ENCODE measurements around the gene KBTBD12.
"Not testable (repeated sequence)": the region's sequence is repeated elsewhere in the genome, so short reads cannot be mapped to it uniquely, and the experiment has no call there.

Gene KBTBD12

DNA sequence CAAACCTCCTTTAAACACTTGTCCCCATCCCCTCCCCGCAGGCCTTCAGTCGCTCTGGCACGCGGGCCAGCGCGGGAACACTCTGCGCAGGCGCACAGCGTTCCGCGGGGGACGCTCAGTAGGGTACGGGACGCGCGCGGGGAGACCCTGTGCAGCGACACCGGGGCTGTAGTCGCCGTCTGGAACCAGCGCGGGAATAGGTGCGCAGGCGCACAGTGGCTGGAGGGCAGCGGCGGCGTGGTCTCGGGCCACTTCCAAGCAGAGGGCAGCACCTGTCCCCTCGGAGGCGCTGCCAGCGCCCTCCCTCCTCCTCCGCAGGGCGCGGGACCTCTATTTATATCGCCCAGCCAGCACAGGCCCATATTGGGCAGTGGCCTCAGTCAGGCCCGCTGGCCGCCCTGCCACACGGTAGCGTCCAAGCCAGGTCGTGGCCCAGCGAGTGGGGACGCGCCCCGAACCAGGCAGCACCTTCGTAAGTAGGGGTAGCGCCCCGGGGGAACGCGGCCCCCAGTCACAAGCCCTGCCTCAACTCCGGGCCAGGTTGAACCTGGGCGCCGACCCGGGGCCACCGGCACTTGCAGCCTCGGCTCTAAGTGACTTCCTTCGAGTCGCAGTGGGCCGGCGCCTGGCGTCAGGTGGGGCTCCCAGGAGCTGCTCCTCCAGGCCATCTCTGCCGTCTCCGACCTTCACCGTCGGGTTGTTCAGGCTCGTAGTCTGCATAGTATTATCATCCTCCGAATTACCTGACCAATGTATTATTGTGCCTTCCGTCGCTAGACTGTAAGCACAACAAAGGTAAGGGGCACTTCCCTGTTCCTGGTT lies at the start of gene KBTBD12:
Gene KBTBD12 (plus strand): TSS at position 118 of the 822 bp plus-strand sequence. CDS start 7,830 bp downstream, outside the sequence.
- DNase-seq, result no peak

DNA sequence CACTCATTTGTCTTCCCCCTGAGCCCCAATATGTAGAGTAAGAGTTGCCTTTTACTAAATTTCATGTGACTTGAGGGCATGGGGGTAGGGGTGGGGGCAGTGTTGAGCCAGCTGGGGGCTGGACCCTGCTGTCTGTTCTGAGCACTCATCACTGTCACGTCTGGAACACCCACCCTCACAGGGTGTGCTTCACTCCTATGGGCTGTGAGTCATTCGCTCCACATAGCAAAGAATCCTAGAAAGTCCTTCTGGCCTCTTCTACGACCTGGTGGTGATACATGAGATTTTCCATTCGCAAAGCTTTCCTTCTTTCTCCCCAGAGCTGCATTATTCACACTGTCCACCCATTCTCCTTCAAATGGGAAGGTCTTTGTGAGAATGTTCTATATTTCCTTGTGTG lies 49.1 kb upstream of the KBTBD12 start:
- DNase-seq, result no peak

- DNase-seq, result no peak
Measured at GRCh38 chr3:127867412-127867811, 47.6 kb upstream of the KBTBD12 start.

DNA sequence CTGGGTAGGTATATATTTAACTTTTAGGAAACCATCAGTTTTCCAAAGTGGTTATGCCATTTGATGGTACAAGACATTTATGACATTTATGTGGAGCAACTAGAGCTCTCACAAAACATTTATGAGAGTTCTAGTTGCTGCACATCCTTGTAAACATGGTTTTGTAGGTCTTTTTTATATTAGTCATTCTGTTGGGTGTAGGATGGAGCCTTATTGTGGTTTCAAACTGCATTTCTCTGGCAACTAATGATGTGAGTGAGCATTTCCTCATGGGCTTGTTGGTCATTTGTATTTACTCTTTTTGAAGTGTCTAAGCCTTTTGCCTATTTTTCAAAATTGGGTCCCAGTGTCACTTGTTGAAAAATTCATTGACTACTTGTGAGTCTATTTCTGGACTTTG lies 47.0 kb upstream of the KBTBD12 start:
- DNase-seq, result no peak

- no peak for DNase-seq
Measured at GRCh38 chr3:127870156-127870555, 44.9 kb upstream of the KBTBD12 start.

- not testable (repeated sequence) for DNase-seq
Measured at GRCh38 chr3:127874097-127874496, 40.9 kb upstream of the KBTBD12 start.

DNA sequence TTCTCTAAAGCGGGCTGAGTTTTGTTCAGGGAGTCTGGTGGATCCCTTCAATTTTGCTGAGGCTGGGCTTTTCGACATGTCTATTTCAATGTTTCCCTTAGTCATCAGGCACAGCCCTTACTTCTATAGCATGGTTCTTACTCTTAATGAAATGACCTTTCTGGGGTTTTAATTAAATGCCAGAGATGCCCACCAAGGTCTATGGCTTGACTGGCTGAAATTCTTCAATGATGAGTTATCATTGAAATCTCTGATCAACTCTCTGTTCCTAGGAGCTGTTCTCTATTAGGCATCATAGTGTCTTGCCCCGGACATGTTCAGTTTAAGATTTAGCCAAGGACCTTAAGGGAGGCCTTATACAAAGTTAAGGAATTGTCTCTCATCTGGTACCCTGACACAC lies 33.4 kb upstream of the KBTBD12 start:
- DNase-seq, result no peak

- DNase-seq, result no peak
Measured at GRCh38 chr3:127884041-127884440, 31.0 kb upstream of the KBTBD12 start.

GRCh38 chr3:127886231-127886955 lies 28.6 kb upstream of the KBTBD12 start:
- no peak for DNase-seq

DNA sequence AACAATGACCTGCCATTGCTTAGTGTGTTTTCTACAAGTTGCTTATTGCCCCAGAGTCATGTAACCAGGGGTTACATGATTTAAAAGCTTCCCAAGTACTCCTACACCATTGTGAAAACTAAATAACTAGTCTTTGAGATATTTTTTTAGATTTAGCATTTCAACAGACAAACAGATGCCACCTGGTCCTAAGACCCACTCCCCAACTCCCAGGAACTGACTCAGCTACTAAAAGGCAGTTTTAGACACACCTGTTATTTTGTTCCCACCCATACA lies 28.1 kb upstream of the KBTBD12 start:
- DNase-seq, result no peak

DNA sequence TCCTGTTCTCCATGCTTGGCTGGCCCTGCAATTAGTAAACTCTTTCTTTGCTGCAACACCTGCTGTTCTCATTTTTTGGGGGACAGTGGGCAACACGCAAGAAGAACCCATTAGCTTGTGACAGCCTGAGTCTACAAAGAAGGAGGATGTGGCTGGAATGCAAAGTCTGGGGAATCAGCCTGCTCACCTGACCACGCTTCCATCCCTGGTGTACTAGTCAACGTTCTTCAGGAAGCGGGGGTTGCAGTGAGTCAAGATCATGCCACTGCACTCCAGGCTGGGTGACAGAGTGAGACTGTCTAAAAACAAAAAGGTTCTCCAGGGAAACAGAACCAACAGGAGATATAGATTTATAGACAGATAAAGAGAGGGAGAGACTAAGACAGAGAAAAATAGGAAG lies 27.7 kb upstream of the KBTBD12 start:
- DNase-seq, result no peak

DNA sequence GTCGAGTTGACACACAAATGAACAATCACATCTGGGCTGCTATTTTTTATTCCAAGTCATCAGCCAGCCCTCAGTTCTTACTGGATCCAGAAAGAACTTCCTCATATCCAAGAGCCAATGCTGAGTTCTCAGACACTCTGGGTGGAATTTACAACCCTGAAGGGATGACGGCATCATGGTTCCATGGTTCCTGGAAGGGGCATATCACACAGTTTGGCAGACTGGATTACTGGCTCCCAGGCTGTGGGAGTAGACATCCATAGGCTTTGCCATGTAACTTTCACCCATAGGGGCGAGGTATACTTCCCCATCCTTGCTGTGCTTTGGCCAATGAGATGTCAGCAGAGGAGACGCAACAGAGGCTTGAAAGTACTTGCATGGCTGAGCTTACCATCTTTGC lies 26.9 kb upstream of the KBTBD12 start:
- no peak for DNase-seq

- no peak for DNase-seq
Measured at GRCh38 chr3:127888564-127889107, 26.4 kb upstream of the KBTBD12 start.

- no peak for DNase-seq
Measured at GRCh38 chr3:127889461-127889863, 25.6 kb upstream of the KBTBD12 start.

DNA sequence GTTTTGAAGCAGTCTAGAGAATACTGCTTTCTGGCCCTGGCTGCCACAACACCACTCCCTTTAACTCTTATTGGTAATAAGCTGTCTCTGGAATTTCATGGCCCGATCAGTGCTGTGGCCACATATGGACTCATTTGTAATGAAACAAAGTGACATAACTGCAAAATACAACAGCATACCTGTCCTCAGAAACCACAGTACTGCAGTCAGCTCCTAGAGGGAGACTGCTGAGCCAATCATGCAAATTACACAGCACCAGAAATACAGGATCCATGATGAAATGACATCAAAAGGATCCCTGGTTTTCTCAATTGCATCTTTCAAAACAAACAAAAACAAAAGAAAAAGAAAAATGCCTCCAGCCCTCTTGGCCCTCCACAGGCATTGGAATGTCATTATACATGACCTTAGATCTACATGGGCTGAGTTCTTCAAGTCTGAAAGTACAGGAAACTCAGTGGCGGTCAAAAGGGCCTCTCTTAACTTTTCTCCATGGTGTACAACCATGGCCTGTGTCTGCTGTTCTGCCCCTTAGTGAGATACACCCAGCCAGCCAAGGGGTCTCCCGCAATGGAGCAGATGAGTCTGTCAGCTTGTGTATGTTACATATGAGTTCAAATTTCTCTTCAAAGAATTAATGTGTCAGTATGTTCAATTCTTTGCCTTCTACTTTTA lies 24.9 kb upstream of the KBTBD12 start:
- no peak for DNase-seq

- not testable (repeated sequence) for DNase-seq
Measured at GRCh38 chr3:127890651-127891290, 24.3 kb upstream of the KBTBD12 start.

- DNase-seq, result no peak
Measured at GRCh38 chr3:127894481-127894880, 20.6 kb upstream of the KBTBD12 start.

DNA sequence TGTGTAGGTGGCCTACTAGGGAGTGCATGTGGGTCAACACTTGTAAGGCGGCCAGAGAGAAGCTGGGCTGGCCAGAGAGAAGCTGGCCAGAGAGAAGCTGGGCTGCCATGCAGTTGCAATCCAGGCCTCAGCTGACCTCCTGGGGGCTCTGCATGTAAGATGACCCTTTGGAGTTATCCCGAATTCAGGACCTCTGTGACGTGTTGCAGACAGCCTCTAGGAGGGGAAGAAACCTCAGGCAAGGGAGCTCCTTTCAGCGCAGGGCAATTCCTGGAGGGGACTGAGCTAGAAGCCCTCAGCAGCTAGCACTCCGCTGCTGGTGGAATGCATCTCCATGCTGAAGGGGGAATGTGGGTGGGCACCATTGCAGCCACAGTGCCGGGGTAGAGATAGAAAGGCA lies 15.8 kb upstream of the KBTBD12 start:
- DNase-seq, result no peak

- no peak for DNase-seq
Measured at GRCh38 chr3:127899766-127900165, 15.3 kb upstream of the KBTBD12 start.

GRCh38 chr3:127900536-127900935 lies 14.5 kb upstream of the KBTBD12 start:
- DNase-seq, result no peak

DNA sequence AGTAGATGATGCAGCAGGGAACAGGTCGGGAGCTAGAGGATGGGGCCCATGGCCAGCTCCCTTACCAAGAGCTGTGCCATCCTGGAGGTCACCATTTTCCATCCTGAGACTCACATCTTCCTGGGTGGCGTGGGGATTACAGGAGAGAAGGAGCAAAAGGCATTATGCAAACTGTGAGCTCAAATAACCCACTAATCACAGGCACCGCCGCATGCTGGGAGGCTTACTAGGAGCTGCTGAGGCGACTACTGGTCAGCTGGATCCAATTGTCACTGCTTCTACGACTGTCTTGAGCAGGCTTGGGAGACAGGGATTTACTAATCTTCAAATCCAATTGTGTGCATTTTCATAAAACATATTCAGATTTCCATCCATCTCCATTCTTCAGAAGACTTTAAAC lies 12.5 kb upstream of the KBTBD12 start:
- no peak for DNase-seq

DNA sequence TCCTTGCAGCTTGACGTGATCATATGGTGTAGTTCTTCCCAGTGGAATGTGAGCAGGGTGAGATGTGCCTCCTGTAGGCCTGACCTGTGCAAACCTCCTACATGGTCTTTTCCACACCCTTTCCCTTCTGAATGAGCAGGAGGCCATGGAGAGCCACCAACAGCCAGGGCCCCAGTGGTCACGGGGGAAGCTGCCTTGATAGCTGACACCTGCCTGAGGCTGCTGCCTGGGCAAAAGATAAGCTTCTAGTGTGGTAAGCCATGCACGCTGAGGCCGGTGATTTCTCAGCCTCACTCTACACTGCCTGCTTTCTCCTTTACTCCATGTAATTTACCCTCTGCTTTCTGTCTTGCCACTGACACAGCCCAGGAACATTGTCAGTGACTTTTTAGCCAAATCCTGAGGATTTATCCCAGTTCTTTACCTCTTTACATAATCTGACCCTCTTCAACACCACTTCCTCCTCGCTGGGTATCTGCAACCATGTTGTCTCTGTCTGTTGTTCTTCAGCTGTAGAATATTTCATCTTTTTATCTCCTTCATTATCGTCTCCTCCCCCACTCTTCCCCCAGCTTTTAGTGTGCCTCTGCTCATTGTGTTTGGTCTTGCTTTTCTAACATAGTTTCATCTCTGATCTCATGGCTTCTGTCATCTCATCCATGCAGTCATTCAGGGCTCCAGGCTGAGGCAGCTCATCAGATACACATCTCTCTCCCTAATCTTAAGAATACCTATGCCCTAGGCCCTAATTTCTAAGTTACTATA lies 11.2 kb upstream of the KBTBD12 start:
- DNase-seq, result no peak

Data from activated CD8-positive, alpha-beta memory T cell treated with anti-CD3 and anti-CD28 coated beads, Interleukin-2, amount 50 U/mL, for 48 hours (primary cell).